ENCODE data around the gene TARBP2.

DNA sequence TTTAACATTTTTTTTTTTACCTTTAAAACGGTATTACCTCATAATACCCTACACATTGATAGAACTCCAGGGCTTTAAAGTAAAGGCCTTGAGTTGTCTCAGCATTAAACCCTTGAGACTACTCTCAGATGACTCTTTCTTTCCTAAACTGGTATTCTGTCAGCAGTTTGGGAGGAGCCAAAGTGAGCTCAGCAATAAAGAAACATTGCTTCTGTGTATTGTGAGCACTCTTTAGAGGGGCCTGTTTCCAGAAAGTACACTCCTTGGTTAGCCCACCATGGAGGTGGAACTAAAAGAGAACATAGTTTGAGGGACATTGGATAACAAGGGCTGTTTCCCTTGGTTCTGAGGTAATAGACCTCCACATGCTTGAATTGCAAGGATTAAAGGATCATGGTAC is 22.2 kb upstream of the TARBP2 start:
- TF ChIP-seq, protein P1, sequence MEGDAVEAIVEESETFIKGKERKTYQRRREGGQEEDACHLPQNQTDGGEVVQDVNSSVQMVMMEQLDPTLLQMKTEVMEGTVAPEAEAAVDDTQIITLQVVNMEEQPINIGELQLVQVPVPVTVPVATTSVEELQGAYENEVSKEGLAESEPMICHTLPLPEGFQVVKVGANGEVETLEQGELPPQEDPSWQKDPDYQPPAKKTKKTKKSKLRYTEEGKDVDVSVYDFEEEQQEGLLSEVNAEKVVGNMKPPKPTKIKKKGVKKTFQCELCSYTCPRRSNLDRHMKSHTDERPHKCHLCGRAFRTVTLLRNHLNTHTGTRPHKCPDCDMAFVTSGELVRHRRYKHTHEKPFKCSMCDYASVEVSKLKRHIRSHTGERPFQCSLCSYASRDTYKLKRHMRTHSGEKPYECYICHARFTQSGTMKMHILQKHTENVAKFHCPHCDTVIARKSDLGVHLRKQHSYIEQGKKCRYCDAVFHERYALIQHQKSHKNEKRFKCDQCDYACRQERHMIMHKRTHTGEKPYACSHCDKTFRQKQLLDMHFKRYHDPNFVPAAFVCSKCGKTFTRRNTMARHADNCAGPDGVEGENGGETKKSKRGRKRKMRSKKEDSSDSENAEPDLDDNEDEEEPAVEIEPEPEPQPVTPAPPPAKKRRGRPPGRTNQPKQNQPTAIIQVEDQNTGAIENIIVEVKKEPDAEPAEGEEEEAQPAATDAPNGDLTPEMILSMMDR (IDR thresholded peaks at IDR 0.05), result no peak
- no peak for TF ChIP-seq EZH2 (IDR thresholded peaks at IDR 0.05)
- TF ChIP-seq EZH2phosphoT487 (IDR thresholded peaks at IDR 0.05), result no peak
